Esophagus squamous epithelium (tissue), 5 donors: ENCODE data around the gene P2RX2. TPM values are rescaled to one million over a fixed set of nuclear protein-coding genes. Genes with fewer than 3 reads are reported as not detected.

Experiments used
- DNase-seq: peaks from one replicate; lab custom pipeline; 2025; lab: John Stamatoyannopoulos, UW
- H3K27ac ChIP-seq, 4 donors: fragments of 200-600 bp; sonication (generic); one replicate each; pipeline ENCODE4 v1.5.1; 2016 to 2019; ENCODE audit warnings: mild to moderate bottlenecking in 1 of 4
- H3K27me3 ChIP-seq, 4 donors: fragments of 200-600 bp; sonication (generic); 1 replicate in 3 of 4; 2 replicates in 1 of 4; pipeline versions ENCODE4 v1.5.1 to v1.6.0; 2017 to 2021; ENCODE audit warnings: antibody characterized with exemption in 1 of 4
- H3K36me3 ChIP-seq, 3 donors: fragments of 200-600 bp; sonication (generic); one replicate each; pipeline ENCODE4 v1.5.1; 2016 to 2019
- H3K4me1 ChIP-seq, 3 donors: fragments of 200-600 bp; sonication (generic); one replicate each; pipeline ENCODE4 v1.5.1; 2017 to 2019
- H3K4me3 ChIP-seq, 4 donors: fragments of 200-600 bp; sonication (generic); 1 replicate in 3 of 4; 2 replicates in 1 of 4; pipeline ENCODE4 v1.5.1; 2016 to 2019; ENCODE audit warnings: mild to moderate bottlenecking in 2 of 4, moderate library complexity in 1 of 4
- H3K9me3 ChIP-seq, 3 donors: fragments of 200-600 bp; sonication (generic); one replicate each; pipeline ENCODE4 v1.5.1; 2016 to 2019
- POLR2A ChIP-seq, 4 donors: fragments of 450-650 bp; IDR thresholded peaks; one replicate each; pipeline ENCODE4 v1.6.1; 2017; ENCODE audit warnings: antibody characterized with exemption in 4 of 4, mild to moderate bottlenecking in 4 of 4, moderate library complexity in 3 of 4
- WGBS, 2 donors: methylation state at CpG; one replicate each; pipeline ENCODE4 v1.1.5; 2018; 5-methylcytosine and 5-hydroxymethylcytosine counted together
- intact Hi-C: fragments of 100-400 bp; cut with DNase I; formaldehyde crosslinking; loops from one replicate; pipeline ENCODE4 v1.15.0; 2022
- total RNA-seq, 4 donors: library from RNA; depleted of rRNA; stranded (reverse); fragments of >200 nt; gene quantifications; one replicate each; pipeline ENCODE4 v1.1.0, GENCODE V29; 2016
- TF ChIP-seq, protein P1 (sequence below), 6 experiments: fragments of 450-650 bp in 4 of 6; fragments of 200-600 bp in 2 of 6; sonication (generic) in 2 of 6; IDR thresholded peaks; one replicate each; pipeline ENCODE4 v1.5.1; 2016 to 2019; ENCODE audit warnings: antibody characterized with exemption in 6 of 6, mild to moderate bottlenecking in 4 of 6, moderate library complexity in 4 of 6
- donor health status: DM: yes; HTN: yes; CAD: no.

The P2RX2 gene
- total RNA-seq, 4 donors from 2014 or later, result 0.35 to 8.0 TPM; not detected in 2

DNA sequence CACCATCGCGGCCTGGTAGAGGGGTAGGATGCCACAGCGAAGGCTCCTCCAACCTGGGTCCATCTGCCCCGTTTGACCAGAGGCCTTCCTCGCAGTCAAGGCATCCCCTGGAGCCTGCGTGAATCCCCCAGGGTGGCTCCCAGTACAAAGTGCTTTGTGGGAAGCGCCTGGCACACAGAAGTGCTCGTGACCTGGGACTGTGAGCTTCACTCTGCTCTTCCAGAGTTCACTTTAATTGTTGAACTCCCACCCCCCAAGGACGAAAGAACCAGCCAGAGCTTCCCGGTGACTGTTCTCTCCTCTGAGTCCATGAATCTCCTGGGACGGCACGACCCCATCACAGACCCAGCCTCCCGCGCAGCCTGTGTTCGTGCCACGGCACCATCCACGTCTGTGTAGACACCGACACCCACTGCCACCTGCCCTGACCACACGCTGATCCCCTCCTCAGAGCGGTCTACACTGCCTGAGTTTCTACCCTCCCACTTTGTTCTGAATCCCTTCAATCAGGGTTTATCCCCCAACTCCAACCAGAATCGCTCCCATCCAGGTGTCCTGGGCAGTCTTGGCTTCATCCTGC is 15.9 kb downstream of the P2RX2 start:
- H3K4me1 ChIP-seq, result no peaks in the 10 kb centered on the region
- intact Hi-C loops, result no loop called here
- 93 to 96% methylated on average over 12 to 13 of the region's 21 CpGs for WGBS, 2 donors
- H3K27me3 ChIP-seq, result no peaks in the 10 kb centered on the region
- TF ChIP-seq, protein P1, sequence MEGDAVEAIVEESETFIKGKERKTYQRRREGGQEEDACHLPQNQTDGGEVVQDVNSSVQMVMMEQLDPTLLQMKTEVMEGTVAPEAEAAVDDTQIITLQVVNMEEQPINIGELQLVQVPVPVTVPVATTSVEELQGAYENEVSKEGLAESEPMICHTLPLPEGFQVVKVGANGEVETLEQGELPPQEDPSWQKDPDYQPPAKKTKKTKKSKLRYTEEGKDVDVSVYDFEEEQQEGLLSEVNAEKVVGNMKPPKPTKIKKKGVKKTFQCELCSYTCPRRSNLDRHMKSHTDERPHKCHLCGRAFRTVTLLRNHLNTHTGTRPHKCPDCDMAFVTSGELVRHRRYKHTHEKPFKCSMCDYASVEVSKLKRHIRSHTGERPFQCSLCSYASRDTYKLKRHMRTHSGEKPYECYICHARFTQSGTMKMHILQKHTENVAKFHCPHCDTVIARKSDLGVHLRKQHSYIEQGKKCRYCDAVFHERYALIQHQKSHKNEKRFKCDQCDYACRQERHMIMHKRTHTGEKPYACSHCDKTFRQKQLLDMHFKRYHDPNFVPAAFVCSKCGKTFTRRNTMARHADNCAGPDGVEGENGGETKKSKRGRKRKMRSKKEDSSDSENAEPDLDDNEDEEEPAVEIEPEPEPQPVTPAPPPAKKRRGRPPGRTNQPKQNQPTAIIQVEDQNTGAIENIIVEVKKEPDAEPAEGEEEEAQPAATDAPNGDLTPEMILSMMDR (IDR thresholded peaks at IDR 0.05), result no peak
- TF ChIP-seq POLR2A (IDR thresholded peaks at IDR 0.05), result no peak
- no peak overlapping the region for H3K27ac ChIP-seq
- H3K9me3 ChIP-seq, result no peaks in the 10 kb centered on the region
- DNase-seq, result no peak
- H3K36me3 ChIP-seq, result peaks cover 22 to 98% (median 25%) of the 10 kb centered on the region in 3 donors
- H3K4me3 ChIP-seq, result no peak overlapping the region

DNA sequence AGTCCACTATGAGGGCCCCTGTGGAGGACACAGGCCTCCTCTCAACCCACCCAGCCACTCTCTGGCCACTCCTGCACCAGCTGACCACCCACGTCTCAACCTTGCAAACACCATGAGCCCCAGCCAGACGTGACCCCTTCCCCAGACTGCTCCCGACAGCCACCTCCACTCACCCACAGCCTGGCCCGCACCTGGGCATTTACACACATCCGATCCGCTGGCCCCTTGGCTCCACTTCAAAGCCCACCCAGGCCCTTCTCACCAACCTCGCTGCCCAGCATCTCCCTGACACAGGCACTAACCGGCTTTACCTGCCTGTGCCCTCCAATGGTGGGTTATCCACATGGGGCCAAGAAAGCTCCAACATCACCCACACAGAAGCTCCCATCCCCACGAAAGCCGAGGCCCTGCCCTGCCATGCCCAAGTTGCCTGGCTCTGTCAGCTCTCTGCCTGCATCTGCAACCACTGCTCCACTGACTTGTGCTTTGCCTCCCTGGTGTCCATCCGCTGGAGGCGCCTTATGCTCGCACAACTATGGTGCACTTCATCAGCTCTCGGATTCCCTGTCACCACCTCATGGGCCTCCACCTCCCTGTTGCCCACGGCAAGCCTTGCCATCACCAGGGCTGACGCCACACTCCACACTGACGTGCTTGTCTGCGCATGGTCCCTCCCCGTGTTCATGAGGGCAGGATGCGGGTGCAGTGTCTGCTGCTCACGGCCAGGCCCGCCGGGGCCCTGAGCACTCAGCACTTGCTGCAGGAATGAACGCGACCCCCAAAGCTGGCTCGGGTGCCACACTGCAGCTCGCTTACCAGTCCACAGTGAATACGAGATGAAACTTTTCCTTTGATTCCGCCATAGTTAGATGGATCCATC is 16.7 kb downstream of the P2RX2 start:
- intact Hi-C loops, result no loop called here
- no peaks in the 10 kb centered on the region for H3K27me3 ChIP-seq
- H3K9me3 ChIP-seq, result no peaks in the 10 kb centered on the region
- H3K4me1 ChIP-seq, result no peaks in the 10 kb centered on the region
- no peak overlapping the region for H3K4me3 ChIP-seq
- no peak overlapping the region for H3K27ac ChIP-seq
- TF ChIP-seq, protein P1 (IDR thresholded peaks at IDR 0.05), result no peak
- TF ChIP-seq POLR2A (IDR thresholded peaks at IDR 0.05), result no peak
- 86 to 98% methylated on average over 11 to 19 of the region's 29 CpGs for WGBS, 2 donors
- DNase-seq, result no peak
- peaks cover 22 to 98% (median 25%) of the 10 kb centered on the region in 3 donors for H3K36me3 ChIP-seq

DNA sequence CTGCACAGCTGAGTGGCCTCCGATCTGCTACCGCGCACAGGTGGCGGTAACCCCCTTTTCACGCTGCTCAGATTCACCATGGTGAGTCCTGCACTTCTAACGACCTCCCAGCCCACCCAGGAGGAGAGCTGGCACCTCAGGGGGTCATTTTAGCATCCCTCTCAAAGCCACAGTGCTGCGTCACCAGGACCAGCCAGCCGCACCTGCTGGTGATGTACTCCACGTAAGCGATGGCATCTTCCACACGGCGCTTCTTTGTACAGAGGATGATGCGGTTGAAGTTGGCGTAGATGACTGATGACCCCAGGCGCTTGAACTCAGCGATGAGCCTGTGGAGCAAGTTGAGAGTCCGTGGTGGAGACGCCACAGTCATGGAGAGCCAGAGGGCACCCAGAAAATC is 19.2 kb downstream of the P2RX2 start:
- Histone ChIP-seq H3K4me3 (no peak overlapping the region), H3K4me1 (no peaks in the 10 kb centered on the region), H3K27me3 (no peaks in the 10 kb centered on the region), H3K36me3 (peaks cover 10 to 98% (median 30%) of the 10 kb centered on the region in 3 donors), H3K27ac (no peak overlapping the region), H3K9me3 (no peaks in the 10 kb centered on the region)
- DNase-seq, result no peak
- WGBS, 2 donors, result 83 to 89% methylated on average over 15 to 18 of the region's 18 CpGs
- TF ChIP-seq, protein P1 (IDR thresholded peaks at IDR 0.05), result no peak
- no peak for TF ChIP-seq POLR2A (IDR thresholded peaks at IDR 0.05)
- intact Hi-C loops, result no loop called here

DNA sequence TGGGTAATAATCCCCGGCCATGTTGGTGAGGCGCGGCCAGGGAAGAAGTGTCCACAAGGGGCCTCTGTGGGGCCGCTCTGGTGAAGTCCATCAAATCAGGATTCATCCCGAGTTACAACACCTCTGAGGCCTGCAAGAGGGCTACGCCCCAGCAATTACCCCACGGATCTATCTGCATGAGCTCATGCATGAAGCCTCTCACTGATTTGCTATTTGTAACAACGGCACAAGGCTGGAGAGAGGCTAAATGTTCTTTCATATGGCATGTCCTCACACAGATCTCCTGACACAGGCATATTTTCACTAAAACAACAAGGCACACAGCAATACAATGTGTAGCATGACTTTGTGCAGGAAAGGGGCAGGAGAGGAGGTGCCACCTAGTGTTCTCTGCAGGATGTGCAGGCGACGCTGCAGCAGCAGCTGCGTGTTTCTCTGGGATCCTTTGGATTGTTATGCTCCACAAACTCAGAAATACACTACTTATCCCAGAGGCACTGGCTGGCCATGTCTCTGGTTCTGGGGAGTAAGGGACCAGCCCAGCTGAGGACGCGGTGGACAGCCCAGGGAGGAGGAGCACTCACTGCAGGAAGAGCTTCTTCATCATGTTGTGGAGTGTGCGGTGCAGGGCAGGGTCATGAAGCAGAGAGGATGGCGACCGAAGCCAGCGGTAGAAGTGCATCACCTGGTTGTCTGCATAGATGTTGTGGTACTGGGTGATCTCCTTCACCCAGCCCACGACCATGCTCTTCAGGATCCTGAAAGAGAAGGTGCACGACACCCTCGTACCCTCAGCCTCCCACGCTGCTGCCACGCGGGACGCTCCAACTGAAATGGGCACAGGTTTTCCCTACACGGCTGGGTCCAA is 20.2 kb downstream of the P2RX2 start:
- H3K27me3 ChIP-seq, result no peaks in the 10 kb centered on the region
- H3K9me3 ChIP-seq, result no peaks in the 10 kb centered on the region
- H3K27ac ChIP-seq, result peak overlapping the region in 2 of 4 donors; percentile 21 to 44
- H3K4me1 ChIP-seq, result no peaks in the 10 kb centered on the region
- H3K4me3 ChIP-seq, result no peak overlapping the region
- intact Hi-C loops, result no loop called here
- DNase-seq, result no peak
- 71 to 72% methylated on average over 22 to 24 of the region's 25 CpGs for whole genome bisulfite sequencing, 2 donors
- peaks cover 14 to 98% (median 36%) of the 10 kb centered on the region in 3 donors for H3K36me3 ChIP-seq
- TF ChIP-seq POLR2A (IDR thresholded peaks at IDR 0.05), result no peak
- TF ChIP-seq, protein P1 (IDR thresholded peaks at IDR 0.05), result peak in 4 of 6 experiments; percentile 54 to 77 (median 60)
